Caco-2 (cell line): ENCODE data around the gene MMP28. TPM values are rescaled to one million over a fixed set of nuclear protein-coding genes. Genes with fewer than 3 reads are reported as not detected.

Experiments
- BruUV-seq: library from RNA; stranded (reverse); fragments of 400-500 nt; replicated peaks from 2 replicates; lab custom pipeline; 2021; lab: Mats Ljungman, UMichigan
- CTCF ChIA-PET: fragments of 300-600 bp; sonication (Branson Sonifier 250); formaldehyde crosslinking; loops from one replicate; lab custom pipeline; 2022; ENCODE audit warnings: antibody characterized with exemption; lab: Charles Lee
- POLR2A ChIA-PET: fragments of 300-600 bp; sonication (Branson Sonifier 250); formaldehyde crosslinking; loops from one replicate; lab custom pipeline; 2022; ENCODE audit warnings: antibody characterized with exemption; lab: Charles Lee
- DNase-seq, 2 experiments: peaks; one replicate each; pipeline versions ENCODE4 v3.0.0 to v3.0.0-alpha.2; 2020 to 2022
- H3K27me3 ChIP-seq: replicated peaks from 2 replicates; pipeline ENCODE4 v1.6.0; 2011; ENCODE audit warnings: low read length; ENCODE audit not compliant: control insufficient read depth, insufficient read depth
- H3K36me3 ChIP-seq: 2 replicates; pipeline ENCODE4 v1.5.1; 2011; ENCODE audit warnings: low read length; ENCODE audit not compliant: control insufficient read depth, insufficient read depth
- H3K4me1 ChIP-seq: fragments of 250-450 bp; sonication (Bioruptor Pico); 2 replicates; pipeline ENCODE4 v1.5.1; 2020; ENCODE audit warnings: mild to moderate bottlenecking
- H3K4me3 ChIP-seq: 2 replicates; pipeline ENCODE4 v1.5.1; 2011; ENCODE audit warnings: low read depth, mild to moderate bottlenecking, control low read depth, low read length
- H3K9me3 ChIP-seq: fragments of 250-450 bp; sonication (Bioruptor Pico); 2 replicates; pipeline ENCODE4 v1.5.1; 2020; ENCODE audit warnings: mild to moderate bottlenecking, moderate library complexity
- H3K27ac Mint-ChIP-seq: one replicate; pipeline ENCODE4 v1.8.0; 2022; ENCODE audit warnings: mixed read lengths; ENCODE audit not compliant: unreplicated experiment
- H3K27me3 Mint-ChIP-seq: one replicate; pipeline ENCODE4 v1.8.0; 2022; ENCODE audit warnings: mixed read lengths; ENCODE audit not compliant: insufficient read depth, unreplicated experiment
- H3K36me3 Mint-ChIP-seq: one replicate; pipeline ENCODE4 v1.8.0; 2022; ENCODE audit warnings: mild to moderate bottlenecking, mixed read lengths; ENCODE audit not compliant: insufficient read depth, unreplicated experiment
- H3K4me1 Mint-ChIP-seq: one replicate; pipeline ENCODE4 v1.8.0; 2022; ENCODE audit warnings: low read depth, mixed read lengths; ENCODE audit not compliant: unreplicated experiment
- H3K4me3 Mint-ChIP-seq: one replicate; pipeline ENCODE4 v1.8.0; 2022; ENCODE audit warnings: mild to moderate bottlenecking, moderate library complexity, mixed read lengths; ENCODE audit not compliant: unreplicated experiment
- H3K9me3 Mint-ChIP-seq: one replicate; pipeline ENCODE4 v1.8.0; 2022; ENCODE audit warnings: mixed read lengths; ENCODE audit not compliant: unreplicated experiment
- CTCF ChIP-seq, 2 experiments: fragments of 200-600 bp in 1 of 2; IDR thresholded peaks; 1 replicate in 1 of 2; 2 replicates in 1 of 2; pipeline versions ENCODE4 v1.5.1 to v1.8.0; 2011 to 2022; ENCODE audit warnings: antibody characterized with exemption in 1 of 2, control low read depth in 1 of 2, inconsistent platforms in 1 of 2, low read depth in 1 of 2, low read length in 1 of 2, mild to moderate bottlenecking in 1 of 2, moderate library complexity in 1 of 2; ENCODE audit not compliant: insufficient read depth in 1 of 2, severe bottlenecking in 1 of 2, unreplicated experiment in 1 of 2
- intact Hi-C: fragments of 100-400 bp; cut with micrococcal nuclease; formaldehyde crosslinking; loops from one replicate; pipeline ENCODE4 v1.10.0; 2022; ENCODE audit not compliant: unreplicated experiment
- total RNA-seq: library from RNA; stranded (reverse); gene quantifications from 2 replicates; pipeline ENCODE4 v1.2.3, GENCODE V29; 2022

Gene MMP28
- total RNA-seq, 1 experiment from 2014 or later = not detected

GRCh38 chr17:35735036-35735805, 60.2 kb downstream of the MMP28 start:
- Histone ChIP-seq H3K4me1 (peaks cover 7% of the 10 kb centered on the region), H3K36me3 (no peaks in the 10 kb centered on the region), H3K9me3 (no peaks in the 10 kb centered on the region), H3K27me3 (no peaks in the 10 kb centered on the region), H3K4me3 (no peak overlapping the region)
- H3K4me3 Mint-ChIP-seq = no peak overlapping the region
- no peaks in the 10 kb centered on the region for H3K9me3 Mint-ChIP-seq
- peaks cover 9% of the 10 kb centered on the region for H3K4me1 Mint-ChIP-seq
- H3K27ac Mint-ChIP-seq = no peak overlapping the region
- no peak for DNase-seq
- CTCF ChIA-PET = interaction anchor here (0.6 kb wide), 1 partner anchor 28 kb away, joined by 3 read pairs; no protein-coding TSS in a partner anchor
- no peak for TF ChIP-seq CTCF (IDR thresholded peaks at IDR 0.05; ENCODE audit: insufficient read depth in 1 of 2, low read depth in 1 of 2, low read length in 1 of 2, severe bottlenecking in 1 of 2, unreplicated experiment in 1 of 2)
- intact Hi-C loops = no loop called here
- H3K27me3 Mint-ChIP-seq = peaks cover 6% of the 10 kb centered on the region
- no TSS peak for BruUV-seq
- H3K36me3 Mint-ChIP-seq = peaks cover 5% of the 10 kb centered on the region
- POLR2A ChIA-PET = no interaction called here

- peaks cover 7% of the 10 kb centered on the region for H3K4me1 ChIP-seq
- POLR2A ChIA-PET = no interaction called here
- no peak for DNase-seq
- Mint-ChIP-seq H3K4me3 (no peak overlapping the region), H3K4me1 (peaks cover 9% of the 10 kb centered on the region), H3K27ac (no peak overlapping the region), H3K27me3 (peaks cover 2% of the 10 kb centered on the region), H3K36me3 (peaks cover 6% of the 10 kb centered on the region), H3K9me3 (no peaks in the 10 kb centered on the region)
- BruUV-seq = no TSS peak
- no peaks in the 10 kb centered on the region for H3K36me3 ChIP-seq
- CTCF ChIA-PET = interaction anchor here (0.6 kb wide), 1 partner anchor 29 kb away, joined by 3 read pairs; no protein-coding TSS in a partner anchor
- TF ChIP-seq CTCF (IDR thresholded peaks at IDR 0.05; ENCODE audit: insufficient read depth in 1 of 2, low read depth in 1 of 2, low read length in 1 of 2, severe bottlenecking in 1 of 2, unreplicated experiment in 1 of 2) = no peak
- intact Hi-C loops = no loop called here
- no peaks in the 10 kb centered on the region for H3K9me3 ChIP-seq
- H3K4me3 ChIP-seq = no peak overlapping the region
- no peaks in the 10 kb centered on the region for H3K27me3 ChIP-seq
Measured at GRCh38 chr17:35734396-35734795, 61.0 kb downstream of the MMP28 start.

GRCh38 chr17:35733366-35733765, 62.1 kb downstream of the MMP28 start:
- BruUV-seq = no TSS peak
- no peaks in the 10 kb centered on the region for H3K27me3 Mint-ChIP-seq
- H3K36me3 ChIP-seq = no peaks in the 10 kb centered on the region
- H3K4me1 ChIP-seq = peaks cover 7% of the 10 kb centered on the region
- H3K27me3 ChIP-seq = no peaks in the 10 kb centered on the region
- H3K4me3 Mint-ChIP-seq = no peak overlapping the region
- POLR2A ChIA-PET = no interaction called here
- no peak overlapping the region for H3K27ac Mint-ChIP-seq
- H3K4me3 ChIP-seq = no peak overlapping the region
- H3K9me3 Mint-ChIP-seq = no peaks in the 10 kb centered on the region
- no peak for TF ChIP-seq CTCF (IDR thresholded peaks at IDR 0.05; ENCODE audit: insufficient read depth in 1 of 2, low read depth in 1 of 2, low read length in 1 of 2, severe bottlenecking in 1 of 2, unreplicated experiment in 1 of 2)
- CTCF ChIA-PET = interaction anchor here (0.7 kb wide), 1 partner anchor 11 kb away, joined by 3 read pairs; no protein-coding TSS in a partner anchor
- peaks cover 9% of the 10 kb centered on the region for H3K4me1 Mint-ChIP-seq
- H3K36me3 Mint-ChIP-seq = peaks cover 6% of the 10 kb centered on the region
- no peak for DNase-seq
- intact Hi-C loops = no loop called here
- H3K9me3 ChIP-seq = no peaks in the 10 kb centered on the region
